MCF 10A (cell line): Measurements from ENCODE around the gene TMEM185A. TPM values are rescaled to one million over a fixed set of nuclear protein-coding genes. Genes with fewer than 3 reads are reported as not detected.
"Not testable (repeated sequence)": the region's sequence is repeated elsewhere in the genome, so short reads cannot be mapped to it uniquely, and the experiment has no call there.

ENCODE experiments used
- BruUV-seq: library from RNA; stranded (reverse); fragments of 400-500 nt; replicated peaks from 2 replicates; lab custom pipeline; 2021; lab: Mats Ljungman, UMichigan
- CTCF ChIA-PET: fragments of 300-600 bp; sonication (Branson Sonifier 250); formaldehyde crosslinking; extraction: SDS; loops from one replicate; lab custom pipeline; 2021; ENCODE audit warnings: antibody characterized with exemption, inconsistent platforms; lab: Yijun Ruan, JAX
- POLR2A ChIA-PET: fragments of 300-600, 350-650 bp; sonication (Branson Sonifier 250); formaldehyde crosslinking; extraction: SDS; loops from one replicate; lab custom pipeline; 2020; ENCODE audit warnings: antibody characterized with exemption, inconsistent platforms; lab: Yijun Ruan, JAX
- DNase-seq: peaks from one replicate; pipeline ENCODE4 v3.0.0-alpha.2; 2018; ENCODE audit not compliant: unreplicated experiment
- H3K27ac Mint-ChIP-seq: one replicate; pipeline ENCODE4 v1.8.0; 2022; ENCODE audit warnings: mild to moderate bottlenecking, low read depth, mixed read lengths; ENCODE audit not compliant: unreplicated experiment
- H3K27me3 Mint-ChIP-seq: one replicate; pipeline ENCODE4 v1.8.0; 2022; ENCODE audit warnings: mixed read lengths; ENCODE audit not compliant: insufficient read depth, unreplicated experiment
- H3K36me3 Mint-ChIP-seq: one replicate; pipeline ENCODE4 v1.8.0; 2022; ENCODE audit warnings: mild to moderate bottlenecking, moderate library complexity, mixed read lengths; ENCODE audit not compliant: insufficient read depth, unreplicated experiment
- H3K4me1 Mint-ChIP-seq: one replicate; pipeline ENCODE4 v1.8.0; 2022; ENCODE audit warnings: mixed read lengths; ENCODE audit not compliant: insufficient read depth, unreplicated experiment
- H3K4me3 Mint-ChIP-seq: one replicate; pipeline ENCODE4 v1.8.0; 2022; ENCODE audit warnings: mild to moderate bottlenecking, moderate library complexity, mixed read lengths; ENCODE audit not compliant: unreplicated experiment
- H3K9me3 Mint-ChIP-seq: one replicate; pipeline ENCODE4 v1.8.0; 2022; ENCODE audit warnings: mixed read lengths; ENCODE audit not compliant: unreplicated experiment
- CTCF ChIP-seq: fragments of 200-600 bp; IDR thresholded peaks from one replicate; pipeline ENCODE4 v1.8.0; 2022; ENCODE audit warnings: antibody characterized with exemption, mild to moderate bottlenecking; ENCODE audit not compliant: unreplicated experiment
- intact Hi-C: fragments of 100-400 bp; cut with micrococcal nuclease; formaldehyde crosslinking; loops from 2 replicates; pipeline ENCODE4 v1.14.1; 2022
- total RNA-seq: library from RNA; stranded (reverse); gene quantifications from 2 replicates; pipeline ENCODE4 v1.2.3, GENCODE V29; 2022

The TMEM185A gene
- total RNA-seq, 1 experiment from 2014 or later = 15.5 TPM

GRCh38 chrX:149590993-149591392 is 40.6 kb downstream of the TMEM185A start:
- POLR2A ChIA-PET, intact Hi-C loops, CTCF ChIA-PET, H3K36me3 Mint-ChIP-seq, H3K27me3 Mint-ChIP-seq, DNase-seq, H3K27ac Mint-ChIP-seq, H3K4me1 Mint-ChIP-seq, BruUV-seq, H3K4me3 Mint-ChIP-seq, H3K9me3 Mint-ChIP-seq: not testable (repeated sequence)

- intact Hi-C loops, H3K27me3 Mint-ChIP-seq, H3K4me1 Mint-ChIP-seq, DNase-seq, BruUV-seq, H3K9me3 Mint-ChIP-seq, H3K4me3 Mint-ChIP-seq, POLR2A ChIA-PET, H3K27ac Mint-ChIP-seq, H3K36me3 Mint-ChIP-seq, CTCF ChIA-PET: not testable (repeated sequence)
These were observed 44.2 kb downstream of the TMEM185A start, which contains the start of gene MAGEA9B for GRCh38 chrX:149587359-149587758. Gene MAGEA9B (minus strand): TSS chrX:149587459. CDS start chrX:149583179, 4,280 bp downstream.

- POLR2A ChIA-PET, DNase-seq, H3K9me3 Mint-ChIP-seq, H3K27ac Mint-ChIP-seq, intact Hi-C loops, H3K27me3 Mint-ChIP-seq, H3K4me3 Mint-ChIP-seq, H3K4me1 Mint-ChIP-seq, BruUV-seq, H3K36me3 Mint-ChIP-seq, CTCF ChIA-PET: not testable (repeated sequence)
These were observed 46.0 kb downstream of the TMEM185A start for GRCh38 chrX:149585631-149586030.

- intact Hi-C loops, H3K27me3 Mint-ChIP-seq, H3K36me3 Mint-ChIP-seq, H3K4me1 Mint-ChIP-seq, H3K9me3 Mint-ChIP-seq, POLR2A ChIA-PET, H3K4me3 Mint-ChIP-seq, CTCF ChIA-PET, DNase-seq, BruUV-seq, H3K27ac Mint-ChIP-seq: not testable (repeated sequence)
These were observed 58.1 kb downstream of the TMEM185A start for GRCh38 chrX:149573456-149573855.

- Mint-ChIP-seq H3K9me3 (no peaks in the 10 kb centered on the region), H3K36me3 (no peaks in the 10 kb centered on the region), H3K27ac (no peak overlapping the region), H3K27me3 (no peaks in the 10 kb centered on the region), H3K4me3 (no peak overlapping the region), H3K4me1 (no peaks in the 10 kb centered on the region)
- POLR2A ChIA-PET = no interaction called here
- BruUV-seq = no TSS peak
- CTCF ChIA-PET = interaction anchor here (0.8 kb wide), 1 partner anchor 45 kb away, joined by 3 read pairs; no protein-coding TSS in a partner anchor
- no peak for DNase-seq
- no peak for TF ChIP-seq CTCF
- intact Hi-C loops = no loop called here
These were observed 58.8 kb downstream of the TMEM185A start for GRCh38 chrX:149572743-149573142.

GRCh38 chrX:149571770-149572169 is 59.8 kb downstream of the TMEM185A start:
- Mint-ChIP-seq H3K9me3 (no peaks in the 10 kb centered on the region), H3K27ac (no peak overlapping the region), H3K36me3 (no peaks in the 10 kb centered on the region), H3K4me1 (no peaks in the 10 kb centered on the region), H3K27me3 (no peaks in the 10 kb centered on the region), H3K4me3 (no peak overlapping the region)
- no peak for DNase-seq
- no TSS peak for BruUV-seq
- no peak for TF ChIP-seq CTCF
- POLR2A ChIA-PET = interaction anchor here (0.6 kb wide), 1 partner anchor 38 kb away, joined by 4 read pairs; no protein-coding TSS in a partner anchor
- intact Hi-C loops = no loop called here
- CTCF ChIA-PET = no interaction called here
